LNCAP (cell line): ENCODE results near the gene TMEM25.

Experiments used
- CTCF ChIP-seq: fragments of 450-650 bp; IDR thresholded peaks from 2 replicates; pipeline ENCODE4 v1.5.1; 2017; ENCODE audit warnings: mild to moderate bottlenecking

The TMEM25 gene

GRCh38 chr11:118572061-118572980, 41.3 kb downstream of the TMEM25 start, which contains the start of gene ARCN1:
Gene ARCN1, plus strand, starts transcription at chr11:118572409. Its CDS starts 139 bp downstream, at chr11:118572548.
- no peak for TF ChIP-seq CTCF

GRCh38 chr11:118572981-118573550, 42.1 kb downstream of the TMEM25 start:
- TF ChIP-seq CTCF, result no peak

- no peak for TF ChIP-seq CTCF
These were observed 43.6 kb downstream of the TMEM25 start for GRCh38 chr11:118574636-118575035.

- no peak for TF ChIP-seq CTCF
These were observed 50.1 kb downstream of the TMEM25 start for GRCh38 chr11:118581057-118581456.
